Testis (tissue), 2 donors: Measurements from ENCODE around the gene WDFY4.

Experiments used
- POLR2A ChIP-seq: fragments of 450-650 bp; IDR thresholded peaks from one replicate; pipeline ENCODE4 v1.6.1; 2017; ENCODE audit warnings: antibody characterized with exemption, mild to moderate bottlenecking, moderate library complexity
- TF ChIP-seq, protein P1 (sequence below), 3 experiments: fragments of 450-650 bp in 2 of 3; fragments of 200-600 bp in 1 of 3; sonication (generic) in 1 of 3; IDR thresholded peaks; one replicate each; pipeline ENCODE4 v1.5.1; 2016 to 2019; ENCODE audit warnings: antibody characterized with exemption in 3 of 3, mild to moderate bottlenecking in 2 of 3, moderate library complexity in 1 of 3

DNA sequence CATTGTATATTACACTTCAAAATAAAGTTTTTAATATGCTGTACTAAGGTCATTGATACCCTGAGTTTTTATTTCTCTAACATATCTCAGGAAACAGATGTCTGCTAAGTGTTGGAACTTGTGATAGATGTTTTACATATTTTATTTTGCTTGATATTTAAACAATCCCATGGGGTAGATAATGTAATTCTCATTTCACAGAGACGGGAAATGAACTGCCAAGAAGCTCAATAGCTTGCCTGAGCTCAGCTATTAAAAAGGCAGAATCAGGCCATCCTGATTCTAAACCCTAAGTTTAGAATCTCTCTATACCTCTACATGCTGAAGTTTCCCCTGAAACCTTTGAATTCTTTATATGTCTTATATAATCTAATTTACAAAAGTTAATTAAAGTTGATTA lies 128.6 kb downstream of the WDFY4 start:
- no peak for TF ChIP-seq POLR2A
- TF ChIP-seq, protein P1, sequence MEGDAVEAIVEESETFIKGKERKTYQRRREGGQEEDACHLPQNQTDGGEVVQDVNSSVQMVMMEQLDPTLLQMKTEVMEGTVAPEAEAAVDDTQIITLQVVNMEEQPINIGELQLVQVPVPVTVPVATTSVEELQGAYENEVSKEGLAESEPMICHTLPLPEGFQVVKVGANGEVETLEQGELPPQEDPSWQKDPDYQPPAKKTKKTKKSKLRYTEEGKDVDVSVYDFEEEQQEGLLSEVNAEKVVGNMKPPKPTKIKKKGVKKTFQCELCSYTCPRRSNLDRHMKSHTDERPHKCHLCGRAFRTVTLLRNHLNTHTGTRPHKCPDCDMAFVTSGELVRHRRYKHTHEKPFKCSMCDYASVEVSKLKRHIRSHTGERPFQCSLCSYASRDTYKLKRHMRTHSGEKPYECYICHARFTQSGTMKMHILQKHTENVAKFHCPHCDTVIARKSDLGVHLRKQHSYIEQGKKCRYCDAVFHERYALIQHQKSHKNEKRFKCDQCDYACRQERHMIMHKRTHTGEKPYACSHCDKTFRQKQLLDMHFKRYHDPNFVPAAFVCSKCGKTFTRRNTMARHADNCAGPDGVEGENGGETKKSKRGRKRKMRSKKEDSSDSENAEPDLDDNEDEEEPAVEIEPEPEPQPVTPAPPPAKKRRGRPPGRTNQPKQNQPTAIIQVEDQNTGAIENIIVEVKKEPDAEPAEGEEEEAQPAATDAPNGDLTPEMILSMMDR (IDR thresholded peaks at IDR 0.05): no peak
